Astrocyte (in vitro differentiated cells and primary cell): ENCODE measurements around the gene NXPH3. TPM values are rescaled to one million over a fixed set of nuclear protein-coding genes. Genes with fewer than 3 reads are reported as not detected.
A peak's percentile ranks its signal among the peaks of the same experiment; 100 is the strongest.

Experiments used
- DNase-seq: peaks from one replicate; pipeline ENCODE4 v3.0.0-alpha.2; 2010; ENCODE audit warnings: low read depth
- FAIRE-seq: peaks from 2 replicates; lab custom pipeline; 2011; peaks lifted over from hg19 to GRCh38; lab: Jason Lieb, UNC
- H2AFZ ChIP-seq: 2 replicates; pipeline ENCODE4 v1.6.0; 2012; ENCODE audit warnings: low read depth, low read length, inconsistent platforms
- H3K27ac ChIP-seq: 2 replicates; pipeline ENCODE4 v1.5.1; 2011; ENCODE audit warnings: low read depth, low read length, inconsistent platforms
- H3K27me3 ChIP-seq: 2 replicates; pipeline ENCODE4 v1.6.0; 2011; ENCODE audit warnings: low read length, inconsistent platforms; ENCODE audit not compliant: insufficient read depth
- H3K36me3 ChIP-seq: 2 replicates; pipeline ENCODE4 v1.5.1; 2011; ENCODE audit warnings: low read length, inconsistent platforms; ENCODE audit not compliant: insufficient read depth
- H3K4me1 ChIP-seq: 2 replicates; pipeline ENCODE4 v1.5.1; 2011; ENCODE audit warnings: low read length, inconsistent platforms; ENCODE audit not compliant: insufficient read depth
- H3K4me2 ChIP-seq: 2 replicates; pipeline ENCODE4 v1.6.0; 2012; ENCODE audit warnings: low read length, inconsistent platforms
- H3K4me3 ChIP-seq: 2 replicates; pipeline ENCODE4 v1.5.1; 2011; ENCODE audit warnings: low read depth, mild to moderate bottlenecking, low read length, inconsistent platforms; ENCODE audit not compliant: insufficient read depth
- H3K79me2 ChIP-seq: 2 replicates; pipeline ENCODE4 v1.6.0; 2012; ENCODE audit warnings: mild to moderate bottlenecking, low read length, inconsistent platforms; ENCODE audit not compliant: insufficient read depth
- H3K9ac ChIP-seq: 2 replicates; pipeline ENCODE4 v1.6.0; 2012; ENCODE audit warnings: mild to moderate bottlenecking, low read length, inconsistent platforms
- H3K9me3 ChIP-seq: 2 replicates; pipeline ENCODE4 v1.5.1; 2012; ENCODE audit warnings: low read depth, mild to moderate bottlenecking, low read length, inconsistent platforms; ENCODE audit not compliant: insufficient read depth
- H4K20me1 ChIP-seq: 2 replicates; pipeline ENCODE4 v1.6.0; 2012; ENCODE audit warnings: low read length, inconsistent platforms; ENCODE audit not compliant: insufficient read depth
- H3K27ac Mint-ChIP-seq: one replicate; pipeline ENCODE4 v1.8.0; 2021; ENCODE audit warnings: mild to moderate bottlenecking, mixed read lengths; ENCODE audit not compliant: unreplicated experiment
- H3K27me3 Mint-ChIP-seq: one replicate; pipeline ENCODE4 v1.8.0; 2021; ENCODE audit warnings: low read depth, mixed read lengths; ENCODE audit not compliant: unreplicated experiment
- H3K36me3 Mint-ChIP-seq: one replicate; pipeline ENCODE4 v1.8.0; 2021; ENCODE audit warnings: low read depth, mixed read lengths; ENCODE audit not compliant: unreplicated experiment
- H3K4me1 Mint-ChIP-seq: one replicate; pipeline ENCODE4 v1.8.0; 2021; ENCODE audit warnings: low read depth, mixed read lengths; ENCODE audit not compliant: unreplicated experiment
- H3K4me3 Mint-ChIP-seq: one replicate; pipeline ENCODE4 v1.8.0; 2021; ENCODE audit warnings: mild to moderate bottlenecking, moderate library complexity, mixed read lengths; ENCODE audit not compliant: unreplicated experiment
- H3K9me3 Mint-ChIP-seq: one replicate; pipeline ENCODE4 v1.8.0; 2021; ENCODE audit warnings: mild to moderate bottlenecking, mixed read lengths; ENCODE audit not compliant: unreplicated experiment
- EZH2 ChIP-seq: IDR thresholded peaks from 2 replicates; pipeline ENCODE4 v1.6.1; 2012; ENCODE audit warnings: mild to moderate bottlenecking, low read length, inconsistent platforms; ENCODE audit not compliant: insufficient read depth
- total RNA-seq: library from RNA; stranded (reverse); gene quantifications from 2 replicates; pipeline ENCODE4 v1.2.1, GENCODE V29; 2021
- TF ChIP-seq, protein P1 (sequence below): IDR thresholded peaks from 2 replicates; pipeline ENCODE4 v1.5.1; 2011; ENCODE audit warnings: low read depth, mild to moderate bottlenecking, inconsistent platforms, low read length, moderate library complexity; ENCODE audit not compliant: insufficient read depth

The NXPH3 gene
- total RNA-seq, 1 donor from 2014 or later: 0.43 TPM

DNA sequence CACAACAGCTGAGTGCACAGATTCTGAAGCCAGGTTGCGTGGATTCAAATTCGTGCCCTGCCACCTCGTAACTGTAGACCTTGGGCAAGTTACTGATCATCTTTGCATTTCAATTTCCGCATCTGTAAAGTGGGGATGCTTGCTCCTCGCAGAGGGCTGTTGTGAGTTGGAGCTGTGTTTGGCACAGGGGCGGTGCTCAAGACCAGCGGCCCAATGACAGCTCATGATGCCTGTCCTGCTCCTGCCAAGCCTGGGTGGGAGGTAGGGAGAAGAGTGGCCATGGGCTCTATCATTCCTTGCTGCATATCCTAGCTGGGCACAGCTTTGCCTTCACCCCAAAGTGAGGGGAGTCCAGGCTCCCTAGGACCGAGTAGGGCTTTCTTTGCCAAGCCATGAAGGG is 12.6 kb downstream of the NXPH3 start:
- no peak overlapping the region for H3K27ac Mint-ChIP-seq
- H3K27ac ChIP-seq: no peak overlapping the region
- no peak for TF ChIP-seq EZH2
- TF ChIP-seq, protein P1, sequence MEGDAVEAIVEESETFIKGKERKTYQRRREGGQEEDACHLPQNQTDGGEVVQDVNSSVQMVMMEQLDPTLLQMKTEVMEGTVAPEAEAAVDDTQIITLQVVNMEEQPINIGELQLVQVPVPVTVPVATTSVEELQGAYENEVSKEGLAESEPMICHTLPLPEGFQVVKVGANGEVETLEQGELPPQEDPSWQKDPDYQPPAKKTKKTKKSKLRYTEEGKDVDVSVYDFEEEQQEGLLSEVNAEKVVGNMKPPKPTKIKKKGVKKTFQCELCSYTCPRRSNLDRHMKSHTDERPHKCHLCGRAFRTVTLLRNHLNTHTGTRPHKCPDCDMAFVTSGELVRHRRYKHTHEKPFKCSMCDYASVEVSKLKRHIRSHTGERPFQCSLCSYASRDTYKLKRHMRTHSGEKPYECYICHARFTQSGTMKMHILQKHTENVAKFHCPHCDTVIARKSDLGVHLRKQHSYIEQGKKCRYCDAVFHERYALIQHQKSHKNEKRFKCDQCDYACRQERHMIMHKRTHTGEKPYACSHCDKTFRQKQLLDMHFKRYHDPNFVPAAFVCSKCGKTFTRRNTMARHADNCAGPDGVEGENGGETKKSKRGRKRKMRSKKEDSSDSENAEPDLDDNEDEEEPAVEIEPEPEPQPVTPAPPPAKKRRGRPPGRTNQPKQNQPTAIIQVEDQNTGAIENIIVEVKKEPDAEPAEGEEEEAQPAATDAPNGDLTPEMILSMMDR: no peak

DNA sequence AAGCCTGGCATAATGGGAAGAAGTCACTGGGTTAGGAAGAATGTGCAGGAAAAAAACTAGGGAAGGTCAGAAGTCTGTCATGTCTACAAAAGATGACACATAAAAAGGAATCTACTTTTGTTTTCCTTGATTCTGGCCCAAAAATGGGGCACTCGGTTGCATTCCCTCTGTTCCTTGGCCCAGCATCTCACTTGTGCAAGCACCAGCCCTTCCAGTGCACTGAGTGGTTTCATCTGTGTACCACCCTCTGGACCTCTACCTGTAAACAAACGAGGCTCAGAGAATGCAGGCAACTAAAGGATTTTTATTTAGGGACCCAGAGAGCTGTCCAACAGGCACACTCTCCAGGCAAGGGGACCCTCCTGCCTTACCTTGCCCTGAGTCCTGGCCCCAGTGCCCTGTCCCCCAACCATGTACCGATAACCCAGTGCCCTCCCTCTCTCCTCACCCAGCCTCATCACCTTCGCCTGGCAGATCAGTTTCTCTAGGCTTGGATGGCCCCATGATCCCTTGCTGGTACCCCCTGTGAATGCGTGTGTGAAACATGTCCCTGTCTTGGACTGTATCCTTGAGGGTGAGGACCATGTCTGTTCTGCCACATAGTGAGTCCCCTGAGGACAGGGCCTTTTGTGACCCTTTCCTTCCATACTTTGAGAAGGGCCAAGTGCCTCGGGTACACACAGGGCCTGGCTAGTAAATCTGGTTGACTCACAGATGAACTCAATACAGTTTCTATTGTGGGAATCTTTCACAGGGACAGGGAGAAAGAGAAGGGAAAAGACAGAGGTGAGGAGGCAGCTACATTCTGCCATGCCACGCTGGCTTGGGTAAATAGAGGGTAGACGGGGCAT is 13.3 kb downstream of the NXPH3 start:
- Histone ChIP-seq H3K4me2 (peak overlapping the region; percentile 1), H3K79me2 (no peaks in the 10 kb centered on the region), H3K9me3 (no peaks in the 10 kb centered on the region), H3K36me3 (no peaks in the 10 kb centered on the region), H3K27ac (no peak overlapping the region), H3K9ac (no peak overlapping the region), H3K4me1 (peaks cover 8% of the 10 kb centered on the region), H4K20me1 (no peaks in the 10 kb centered on the region), H3K4me3 (no peak overlapping the region), H3K27me3 (no peaks in the 10 kb centered on the region), H2AFZ (no peak overlapping the region)
- Mint-ChIP-seq H3K27me3 (no peaks in the 10 kb centered on the region), H3K4me1 (no peaks in the 10 kb centered on the region), H3K36me3 (peaks cover 25% of the 10 kb centered on the region), H3K27ac (no peak overlapping the region), H3K4me3 (no peak overlapping the region), H3K9me3 (peaks cover 1% of the 10 kb centered on the region)
- DNase-seq (peak; percentile 41), FAIRE-seq (no peak)
- no peak for TF ChIP-seq EZH2
- TF ChIP-seq, protein P1: no peak

More for the DNA sequence above, 12.6 kb downstream of the NXPH3 start:
- H2AFZ ChIP-seq: no peak overlapping the region
- no peak for DNase-seq
- H3K9ac ChIP-seq: no peak overlapping the region
- H3K27me3 Mint-ChIP-seq: no peaks in the 10 kb centered on the region
- H3K36me3 ChIP-seq: no peaks in the 10 kb centered on the region
- no peaks in the 10 kb centered on the region for H3K27me3 ChIP-seq
- FAIRE-seq: no peak
- peaks cover 2% of the 10 kb centered on the region for H3K4me1 Mint-ChIP-seq
- no peak overlapping the region for H3K4me3 ChIP-seq
- peaks cover 8% of the 10 kb centered on the region for H3K4me1 ChIP-seq
- H3K79me2 ChIP-seq: no peaks in the 10 kb centered on the region
- H3K36me3 Mint-ChIP-seq: peaks cover 26% of the 10 kb centered on the region
- no peaks in the 10 kb centered on the region for H3K9me3 ChIP-seq
- H3K9me3 Mint-ChIP-seq: peaks cover 1% of the 10 kb centered on the region
- no peak overlapping the region for H3K4me3 Mint-ChIP-seq
- no peaks in the 10 kb centered on the region for H4K20me1 ChIP-seq
- H3K4me2 ChIP-seq: peak overlapping the region; percentile 1

DNA sequence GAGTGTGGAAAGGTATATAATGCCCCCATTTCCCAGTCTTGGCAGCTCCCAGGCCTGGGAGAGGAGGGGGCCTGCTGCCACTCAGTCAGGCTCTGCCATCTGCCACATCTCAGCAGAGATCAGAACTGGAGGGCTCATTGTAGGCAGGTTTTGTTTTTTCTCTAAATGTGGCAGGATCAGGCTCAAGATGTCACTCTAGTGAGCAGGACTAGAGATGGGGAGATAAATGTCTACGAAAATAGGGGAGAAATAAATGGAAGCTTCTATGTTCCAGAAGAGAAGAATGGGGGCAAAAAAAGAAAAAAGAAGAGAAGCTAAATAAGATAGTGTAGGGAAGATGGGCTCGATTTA is 13.9 kb downstream of the NXPH3 start:
- H3K4me1 ChIP-seq: peaks cover 8% of the 10 kb centered on the region
- DNase-seq (no peak), FAIRE-seq (no peak)
- no peaks in the 10 kb centered on the region for H3K27me3 Mint-ChIP-seq
- H3K4me3 Mint-ChIP-seq: no peak overlapping the region
- H3K9me3 Mint-ChIP-seq: peaks cover 1% of the 10 kb centered on the region
- H3K9me3 ChIP-seq: no peaks in the 10 kb centered on the region
- H3K36me3 ChIP-seq: no peaks in the 10 kb centered on the region
- H3K36me3 Mint-ChIP-seq: peaks cover 24% of the 10 kb centered on the region
- H3K4me3 ChIP-seq: no peak overlapping the region
- H3K79me2 ChIP-seq: no peaks in the 10 kb centered on the region
- H3K9ac ChIP-seq: no peak overlapping the region
- no peaks in the 10 kb centered on the region for H3K27me3 ChIP-seq
- no peaks in the 10 kb centered on the region for H3K4me1 Mint-ChIP-seq
- no peak overlapping the region for H3K27ac Mint-ChIP-seq
- TF ChIP-seq, protein P1: no peak
- TF ChIP-seq EZH2: no peak
- no peak overlapping the region for H3K27ac ChIP-seq
- no peak overlapping the region for H3K4me2 ChIP-seq
- H2AFZ ChIP-seq: no peak overlapping the region
- H4K20me1 ChIP-seq: no peaks in the 10 kb centered on the region
